GM18499 (cell line): Measurements from ENCODE around the gene VAV2.
"Not testable (repeated sequence)": the region's sequence is repeated elsewhere in the genome, so short reads cannot be mapped to it uniquely, and the experiment has no call there.

ENCODE experiments used
- ATAC-seq: cut with Tn5 transposase; IDR thresholded peaks from one replicate; pipeline ENCODE4 v1.9.1; 2021; ENCODE audit warnings: moderate number of reproducible peaks; ENCODE audit not compliant: insufficient read depth, unreplicated experiment

Gene VAV2

GRCh38 chr9:133971981-133972941 lies 19.9 kb downstream of the VAV2 start:
- ATAC-seq = no peak

GRCh38 chr9:133971121-133971951 lies 20.8 kb downstream of the VAV2 start:
- ATAC-seq = no peak

DNA sequence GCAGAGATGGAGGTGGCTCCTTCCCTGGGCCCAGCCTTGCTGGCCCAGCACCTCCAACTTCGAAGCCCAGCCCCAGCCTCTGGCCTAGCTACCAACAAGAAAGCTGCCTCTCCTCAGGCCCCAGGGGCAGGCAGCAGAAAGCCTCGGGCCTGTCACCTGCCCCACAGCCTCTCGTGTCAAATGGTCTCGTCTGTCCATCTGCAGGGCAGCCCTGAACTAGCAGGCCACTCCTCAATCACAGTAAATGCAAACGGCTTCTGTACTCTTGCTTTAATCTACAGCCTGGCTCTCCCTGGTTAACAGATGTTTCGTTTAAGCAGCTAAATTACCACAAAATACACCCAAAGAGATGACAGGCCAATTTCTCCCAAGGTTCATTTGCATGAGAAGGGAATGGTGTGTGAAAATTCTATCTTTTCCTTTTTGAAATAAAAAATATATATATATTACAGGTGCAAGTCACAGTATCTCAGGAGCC lies 21.5 kb downstream of the VAV2 start:
- ATAC-seq = no peak

DNA sequence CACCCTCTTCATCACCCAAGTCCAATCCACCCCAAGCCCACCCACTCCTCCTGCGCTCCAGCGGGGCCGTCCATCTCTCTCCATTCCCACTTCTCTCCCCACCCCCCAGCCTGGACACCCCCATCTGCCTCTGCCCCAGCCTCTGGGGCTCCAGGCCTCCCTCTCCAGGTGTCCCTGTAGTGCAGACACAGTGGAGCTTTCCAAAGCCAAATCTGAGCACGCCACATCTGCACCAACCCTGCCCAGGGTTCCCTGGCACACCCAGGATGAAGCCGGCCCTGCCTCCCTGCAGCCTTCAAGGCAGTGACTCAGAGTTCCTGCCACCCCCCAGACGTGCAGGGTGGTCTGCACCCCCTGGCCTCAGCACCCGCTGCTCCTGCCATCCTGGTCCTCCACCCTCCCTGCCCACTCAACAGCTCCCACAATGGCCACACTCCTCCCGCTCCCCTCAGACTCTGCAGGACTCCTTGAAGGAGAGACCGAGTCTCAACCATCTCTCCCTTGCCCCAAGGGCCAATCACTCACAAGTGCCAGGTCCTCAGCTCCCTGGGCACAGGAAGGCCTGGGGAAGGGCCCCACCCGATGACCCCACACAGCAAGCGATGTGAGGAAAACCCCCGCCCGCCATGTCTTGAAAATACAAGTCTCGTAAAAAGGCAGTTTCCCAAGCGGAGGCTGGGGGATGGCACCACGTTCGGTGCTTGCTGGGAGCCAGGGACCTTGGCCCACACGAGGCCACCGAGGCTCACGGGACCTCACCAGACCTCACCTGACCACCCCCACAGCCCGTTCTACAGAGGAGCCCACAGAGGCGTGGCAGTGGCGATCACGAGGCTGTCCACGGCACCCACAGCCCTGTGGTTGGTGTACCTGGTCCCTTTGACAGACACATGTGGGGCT lies 22.2 kb downstream of the VAV2 start:
- no peak for ATAC-seq

- no peak for ATAC-seq
Observed at GRCh38 chr9:133968966-133969617, 23.0 kb downstream of the VAV2 start.

DNA sequence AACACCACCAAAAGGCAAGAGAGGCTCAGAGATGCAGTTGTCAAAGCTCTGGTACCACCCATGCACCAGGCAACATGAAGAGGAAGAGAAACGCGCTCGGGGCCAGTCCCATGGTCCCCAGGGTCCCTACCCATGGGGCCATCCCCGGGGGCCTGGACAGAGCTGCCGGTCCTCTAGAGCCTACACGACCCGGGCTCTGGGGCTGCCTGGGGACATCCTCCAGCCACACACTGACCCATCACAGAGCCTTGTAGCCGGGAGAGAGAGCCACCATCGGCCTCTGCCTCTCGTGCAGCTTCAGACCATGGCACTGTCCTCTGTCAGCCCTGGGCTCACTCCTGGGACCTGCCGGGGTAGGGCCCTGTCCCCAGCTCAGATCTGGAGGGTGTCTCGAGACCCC lies 23.7 kb downstream of the VAV2 start:
- ATAC-seq = no peak

GRCh38 chr9:133967024-133967741 lies 24.9 kb downstream of the VAV2 start:
- ATAC-seq = no peak

GRCh38 chr9:133964463-133964862 lies 27.7 kb downstream of the VAV2 start:
- ATAC-seq = no peak

- ATAC-seq = no peak
Observed at GRCh38 chr9:133963166-133963565, 29.0 kb downstream of the VAV2 start.

- ATAC-seq = no peak
Observed at GRCh38 chr9:133962341-133962740, 29.8 kb downstream of the VAV2 start.

DNA sequence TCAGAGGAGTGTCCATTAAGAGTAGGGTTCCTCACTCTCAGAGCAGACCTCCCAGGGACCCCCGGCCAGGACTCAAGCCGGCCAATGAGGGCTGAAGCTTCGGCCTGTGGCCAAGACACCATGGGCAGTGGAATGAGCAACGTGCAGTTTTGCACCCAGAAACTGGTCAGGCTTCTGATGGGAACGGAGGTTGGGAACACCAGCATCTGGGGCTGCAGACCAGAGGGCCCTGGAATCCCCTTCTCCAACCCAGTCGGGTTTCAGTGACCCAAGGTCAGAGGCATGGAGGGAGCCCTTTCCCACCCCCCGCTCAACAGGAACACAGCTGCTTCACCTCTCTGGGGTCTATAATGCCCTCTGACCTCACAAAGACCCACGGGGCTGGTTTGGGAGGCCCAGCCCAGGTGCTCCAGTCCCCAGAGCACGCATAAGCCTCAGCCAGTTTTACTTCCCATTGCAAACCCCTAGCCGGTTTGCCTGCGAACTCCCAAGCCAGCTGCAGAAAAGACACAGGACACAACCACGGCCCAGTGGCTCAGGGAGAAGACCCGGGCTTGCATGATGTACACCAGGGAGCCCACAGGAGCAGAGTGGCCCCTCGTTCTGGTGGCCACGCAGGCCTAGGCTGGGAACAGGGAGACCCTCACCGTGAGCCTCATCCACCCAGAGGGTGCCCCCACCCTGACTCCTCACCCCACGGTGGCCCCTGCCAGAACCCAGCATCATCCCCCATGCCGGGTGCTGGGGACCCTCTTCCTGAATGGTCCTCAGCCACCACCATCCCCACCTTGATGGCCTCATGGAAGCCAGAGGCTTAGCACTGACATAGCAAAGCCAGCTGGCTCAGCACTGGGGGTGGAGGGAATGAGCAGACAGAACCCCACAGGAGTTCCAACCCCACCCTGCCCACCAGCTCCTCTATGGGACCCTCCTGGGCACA lies 30.6 kb downstream of the VAV2 start:
- no peak for ATAC-seq

GRCh38 chr9:133960568-133961129 lies 31.5 kb downstream of the VAV2 start:
- ATAC-seq = no peak

DNA sequence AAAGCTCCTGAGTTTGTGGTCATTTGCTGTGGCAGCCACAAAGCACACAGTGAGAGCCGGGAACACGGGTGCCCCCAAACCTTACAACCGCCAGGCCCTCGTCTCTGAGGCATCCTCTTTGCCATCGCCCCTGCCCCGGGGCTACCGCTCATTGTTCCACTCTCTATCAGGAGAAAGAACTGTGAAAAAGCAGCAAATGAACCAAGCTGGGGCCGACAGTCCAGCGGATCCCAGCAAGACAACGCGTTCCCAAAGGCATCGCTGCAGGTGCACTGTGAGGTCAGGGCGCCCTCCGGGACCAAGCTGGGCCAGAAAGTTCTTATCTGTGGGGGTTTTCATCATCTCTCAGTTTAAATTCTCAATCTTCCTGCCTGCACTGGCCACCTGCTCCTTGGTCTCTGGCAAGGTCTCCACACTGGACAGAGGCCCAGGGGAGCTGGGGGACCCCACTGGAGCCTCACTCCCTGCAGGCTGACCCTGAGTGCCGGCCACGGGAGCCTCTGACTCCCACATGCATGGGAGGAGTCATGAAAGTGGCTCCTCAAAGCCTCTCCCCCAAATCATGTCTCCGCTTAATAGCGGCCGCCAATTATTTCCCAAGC lies 32.1 kb downstream of the VAV2 start:
- no peak for ATAC-seq

GRCh38 chr9:133959171-133959570 lies 33.0 kb downstream of the VAV2 start:
- ATAC-seq = no peak

DNA sequence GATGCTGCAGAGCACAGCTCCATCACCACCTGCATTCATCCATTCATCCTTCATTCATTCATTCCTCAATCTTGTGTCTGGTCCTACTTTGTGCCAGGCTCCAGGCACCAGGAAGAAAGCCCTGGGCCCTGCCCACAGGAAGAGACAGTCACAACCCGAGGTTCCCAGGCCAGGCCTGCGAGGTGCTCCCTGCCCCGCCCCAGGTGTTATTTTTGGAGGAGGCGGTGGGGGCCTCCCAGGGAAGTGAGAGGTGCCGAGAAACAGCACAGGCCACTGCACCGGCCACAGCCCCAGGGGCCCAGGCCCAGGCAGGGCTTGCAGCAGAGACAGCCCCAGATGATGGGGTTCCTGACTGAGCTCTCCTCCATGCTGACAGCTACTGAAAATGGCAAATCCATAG lies 33.4 kb downstream of the VAV2 start:
- ATAC-seq = no peak

GRCh38 chr9:133957772-133958171 lies 34.4 kb downstream of the VAV2 start:
- not testable (repeated sequence) for ATAC-seq

GRCh38 chr9:133957328-133957727 lies 34.8 kb downstream of the VAV2 start:
- ATAC-seq = no peak
